ENCODE measurements around the gene CCNB1IP1. TPM values are rescaled to one million over a fixed set of nuclear protein-coding genes. Genes with fewer than 3 reads are reported as not detected.
"Not testable (repeated sequence)": the region's sequence is repeated elsewhere in the genome, so short reads cannot be mapped to it uniquely, and the experiment has no call there.

Gene CCNB1IP1, protein sequence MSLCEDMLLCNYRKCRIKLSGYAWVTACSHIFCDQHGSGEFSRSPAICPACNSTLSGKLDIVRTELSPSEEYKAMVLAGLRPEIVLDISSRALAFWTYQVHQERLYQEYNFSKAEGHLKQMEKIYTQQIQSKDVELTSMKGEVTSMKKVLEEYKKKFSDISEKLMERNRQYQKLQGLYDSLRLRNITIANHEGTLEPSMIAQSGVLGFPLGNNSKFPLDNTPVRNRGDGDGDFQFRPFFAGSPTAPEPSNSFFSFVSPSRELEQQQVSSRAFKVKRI
- total RNA-seq = 10 to 100 TPM; 39.3 to 43.4 TPM

DNA sequence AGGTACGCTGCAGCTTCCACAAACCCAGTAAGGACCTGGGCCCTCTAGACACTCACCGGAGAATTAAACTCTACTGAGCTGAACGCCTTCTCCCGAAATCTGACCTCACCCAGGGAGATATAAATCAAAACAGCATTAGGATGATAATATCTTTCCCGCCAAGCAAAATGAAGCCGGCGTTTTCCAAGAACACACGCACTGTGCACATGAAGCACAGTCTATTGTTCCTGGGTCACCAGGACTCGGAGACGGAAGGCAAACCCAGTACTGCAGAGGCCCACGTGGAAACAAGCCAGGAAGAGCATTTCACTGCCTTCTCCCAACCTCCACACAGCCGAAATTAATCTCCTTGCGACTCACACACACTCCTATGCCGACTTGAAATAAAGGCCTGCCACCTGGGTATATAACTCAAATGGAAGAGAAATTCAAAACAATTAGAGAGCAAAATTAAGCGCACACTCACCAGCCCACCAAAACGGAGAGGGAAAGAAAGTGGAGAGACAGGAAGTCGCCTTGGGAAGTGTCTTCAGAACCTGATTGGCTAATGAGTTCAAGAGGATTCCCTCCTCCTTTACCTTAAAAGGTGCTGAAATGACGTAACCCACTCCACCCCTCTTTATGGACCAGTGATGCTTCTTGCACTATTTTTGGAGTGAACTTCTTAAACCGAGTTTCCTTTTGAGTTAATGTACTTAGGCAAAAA lies at the start of gene CCNB1IP1:
TSS of gene CCNB1IP1 (minus strand) at position 492 of the 706 bp plus-strand sequence. CDS start 16,756 bp downstream, outside the sequence.
- Mint-ChIP-seq H3K27me3 (peaks cover 4% of the 10 kb centered on the region), H3K36me3 (ENCODE audit: low read depth) (peaks cover 21% of the 10 kb centered on the region), H3K4me3 (peak within 1 kb of the TSS; percentile 99), H3K4me1 (peaks cover 60% of the 10 kb centered on the region), H3K27ac (peak within 1 kb of the TSS; percentile 91), H3K9me3 (no peaks in the 10 kb centered on the region)
- ChIA-PET CTCF (interaction anchor here (0.8 to 2.8 kb wide), 7 partner anchors 9 to 358 kb away, joined by 3 to 29 read pairs (median 4); partner anchors contain the start of gene PARP2), POLR2A (interaction anchor here (0.9 to 9.5 kb wide), 9 partner anchors 9 to 351 kb away, joined by 3 to 144 read pairs (median 4); partner anchors contain the start of genes APEX1, PARP2, PIP4P1 and PNP)
- DNase-seq = peak; percentile 52

DNA sequence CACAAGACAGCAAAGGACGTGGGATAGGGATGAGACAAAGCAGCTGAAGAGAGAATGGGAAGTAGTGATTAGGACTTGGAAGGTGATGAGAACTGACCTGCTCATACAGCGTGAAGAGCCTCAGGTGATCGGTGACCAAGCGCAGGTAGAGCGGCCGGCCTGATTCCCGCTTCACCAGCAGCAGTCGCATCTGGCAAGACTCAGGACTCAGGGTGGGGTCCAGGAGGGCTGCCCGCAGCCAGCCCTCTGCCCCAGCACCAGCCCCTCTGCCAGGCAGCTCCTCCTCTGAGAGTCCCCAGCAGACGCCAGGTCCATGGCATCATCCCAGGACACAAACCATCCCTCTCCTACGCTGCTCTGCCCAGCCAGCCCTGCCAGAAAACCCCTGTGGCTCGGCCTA lies 49.4 kb upstream of the CCNB1IP1 start:
- CTCF ChIA-PET = interaction anchor here (1.2 kb wide), 1 partner anchor 28 kb away, joined by 3 read pairs; no protein-coding TSS in a partner anchor
- H3K27me3 Mint-ChIP-seq = no peaks in the 10 kb centered on the region
- no peaks in the 10 kb centered on the region for H3K4me1 Mint-ChIP-seq
- H3K36me3 Mint-ChIP-seq (ENCODE audit: low read depth) = peaks cover 83% of the 10 kb centered on the region
- POLR2A ChIA-PET = interaction anchor here (2.4 kb wide), 1 partner anchor 39 kb away, joined by 9 read pairs; the partner anchor contains the start of gene PARP2
- no peaks in the 10 kb centered on the region for H3K9me3 Mint-ChIP-seq
- H3K27ac Mint-ChIP-seq = no peak overlapping the region
- DNase-seq = no peak
- H3K4me3 Mint-ChIP-seq = no peak overlapping the region

GRCh38 chr14:20381341-20381740 lies 48.3 kb upstream of the CCNB1IP1 start:
- Mint-ChIP-seq H3K36me3 (ENCODE audit: low read depth) (peaks cover 82% of the 10 kb centered on the region), H3K27ac (no peak overlapping the region), H3K4me3 (no peak overlapping the region), H3K4me1 (no peaks in the 10 kb centered on the region), H3K9me3 (no peaks in the 10 kb centered on the region), H3K27me3 (no peaks in the 10 kb centered on the region)
- POLR2A ChIA-PET = interaction anchor here (2.4 kb wide), 1 partner anchor 37 kb away, joined by 9 read pairs; the partner anchor contains the start of gene PARP2
- CTCF ChIA-PET = interaction anchor here (1.0 to 1.2 kb wide), 2 partner anchors 27 to 34 kb away, joined by 3 read pairs; no protein-coding TSS in a partner anchor
- DNase-seq = no peak

DNA sequence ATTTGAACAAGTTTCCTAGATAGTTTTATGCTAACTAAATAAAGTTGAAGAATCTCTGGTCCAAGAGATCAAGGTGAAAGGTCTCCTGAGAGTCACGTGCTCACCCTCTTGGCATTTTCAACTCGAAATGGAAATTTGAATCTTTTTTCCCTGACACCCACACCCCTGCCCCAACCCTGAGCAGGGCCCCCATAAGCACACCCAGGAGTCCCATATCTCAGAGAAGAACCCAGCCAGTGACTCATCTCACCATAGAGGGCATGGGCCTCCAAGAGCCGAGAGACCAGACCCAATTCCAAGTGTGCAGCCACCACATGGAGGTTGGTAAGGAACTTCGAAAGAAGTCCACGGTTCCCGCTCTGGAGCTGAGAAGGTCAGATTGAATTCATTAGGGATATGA lies 47.6 kb upstream of the CCNB1IP1 start:
- no peaks in the 10 kb centered on the region for H3K4me1 Mint-ChIP-seq
- no peak for DNase-seq
- H3K9me3 Mint-ChIP-seq = no peaks in the 10 kb centered on the region
- H3K36me3 Mint-ChIP-seq (ENCODE audit: low read depth) = peaks cover 83% of the 10 kb centered on the region
- no peaks in the 10 kb centered on the region for H3K27me3 Mint-ChIP-seq
- no peak overlapping the region for H3K4me3 Mint-ChIP-seq
- POLR2A ChIA-PET = interaction anchor here (1.1 to 2.4 kb wide), 2 partner anchors 9 to 37 kb away, joined by 4 to 9 read pairs; partner anchors contain the start of gene PARP2
- CTCF ChIA-PET = interaction anchor here (1.0 kb wide), 1 partner anchor 35 kb away, joined by 3 read pairs; no protein-coding TSS in a partner anchor
- no peak overlapping the region for H3K27ac Mint-ChIP-seq

DNA sequence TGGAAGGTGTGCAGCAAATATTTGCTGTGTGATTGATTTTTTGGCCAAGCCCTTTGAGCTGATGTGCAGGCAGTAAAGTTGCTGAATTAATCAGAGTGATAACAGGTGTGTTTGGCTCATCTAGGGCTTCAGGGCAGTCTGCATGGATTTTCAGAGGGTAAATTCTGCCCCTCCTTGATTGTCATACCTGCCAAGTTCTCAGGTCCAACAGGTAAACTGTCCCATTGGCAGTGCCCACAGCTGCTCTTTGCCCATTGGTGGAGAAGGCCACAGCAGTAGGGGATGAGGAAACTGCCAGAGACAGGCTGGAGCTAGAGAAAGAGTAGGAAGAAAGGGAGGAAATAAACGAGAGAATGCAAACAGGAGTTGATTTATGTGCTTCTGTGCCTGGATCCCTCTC lies 46.7 kb upstream of the CCNB1IP1 start:
- peaks cover 84% of the 10 kb centered on the region for H3K36me3 Mint-ChIP-seq (ENCODE audit: low read depth)
- ChIA-PET POLR2A (interaction anchor here (0.9 to 1.1 kb wide), 2 partner anchors 8 to 90 kb away, joined by 3 to 4 read pairs; partner anchors contain the start of gene PNP), CTCF (no interaction called here)
- no peaks in the 10 kb centered on the region for H3K4me1 Mint-ChIP-seq
- H3K27ac Mint-ChIP-seq = no peak overlapping the region
- no peak for DNase-seq
- H3K9me3 Mint-ChIP-seq = no peaks in the 10 kb centered on the region
- no peaks in the 10 kb centered on the region for H3K27me3 Mint-ChIP-seq
- no peak overlapping the region for H3K4me3 Mint-ChIP-seq

DNA sequence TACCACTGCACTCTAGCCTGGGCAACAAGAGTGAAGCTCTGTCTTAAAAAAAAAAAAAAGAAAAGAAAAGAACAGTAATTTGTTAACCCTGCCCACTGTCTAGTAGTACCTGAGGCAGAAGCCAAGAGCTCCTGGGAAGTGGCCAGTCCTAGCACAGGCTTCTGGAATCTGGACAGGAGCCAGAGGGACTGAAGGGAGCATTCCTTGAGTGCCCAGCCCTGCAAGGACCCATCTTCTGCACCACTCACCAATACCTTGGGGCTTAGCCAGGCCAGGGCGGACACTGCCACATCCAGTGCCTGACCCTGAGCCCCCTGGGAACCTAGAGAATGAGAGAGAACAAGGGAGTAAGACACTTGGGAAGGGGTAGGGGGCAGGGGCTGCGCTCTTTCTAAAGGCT lies 44.1 kb upstream of the CCNB1IP1 start:
- Mint-ChIP-seq H3K27me3 (no peaks in the 10 kb centered on the region), H3K4me3 (no peak overlapping the region), H3K4me1 (peaks cover 4% of the 10 kb centered on the region), H3K36me3 (ENCODE audit: low read depth) (peaks cover 82% of the 10 kb centered on the region), H3K27ac (no peak overlapping the region), H3K9me3 (no peaks in the 10 kb centered on the region)
- CTCF ChIA-PET = interaction anchor here (1.5 kb wide), 1 partner anchor 38 kb away, joined by 3 read pairs; no protein-coding TSS in a partner anchor
- POLR2A ChIA-PET = interaction anchor here (1.3 kb wide), 1 partner anchor 34 kb away, joined by 4 read pairs; the partner anchor contains the start of gene PARP2
- no peak for DNase-seq

- Mint-ChIP-seq H3K27ac (no peak overlapping the region), H3K36me3 (ENCODE audit: low read depth) (peaks cover 84% of the 10 kb centered on the region), H3K4me1 (peaks cover 4% of the 10 kb centered on the region), H3K4me3 (no peak overlapping the region), H3K27me3 (no peaks in the 10 kb centered on the region), H3K9me3 (no peaks in the 10 kb centered on the region)
- ChIA-PET POLR2A (interaction anchor here (1.3 kb wide), 1 partner anchor 33 kb away, joined by 4 read pairs; the partner anchor contains the start of gene PARP2), CTCF (interaction anchor here (1.2 to 1.5 kb wide), 2 partner anchors 39 to 48 kb away, joined by 3 to 4 read pairs; no protein-coding TSS in a partner anchor)
- DNase-seq = no peak
Observed at GRCh38 chr14:20376071-20376588, 43.1 kb upstream of the CCNB1IP1 start.

- Mint-ChIP-seq H3K9me3 (no peaks in the 10 kb centered on the region), H3K4me3 (no peak overlapping the region), H3K4me1 (peaks cover 4% of the 10 kb centered on the region), H3K27me3 (no peaks in the 10 kb centered on the region), H3K27ac (no peak overlapping the region), H3K36me3 (ENCODE audit: low read depth) (peaks cover 84% of the 10 kb centered on the region)
- ChIA-PET CTCF (interaction anchor here (1.2 to 1.5 kb wide), 2 partner anchors 40 to 48 kb away, joined by 3 to 4 read pairs; no protein-coding TSS in a partner anchor), POLR2A (interaction anchor here (0.9 kb wide), 1 partner anchor 33 kb away, joined by 3 read pairs; the partner anchor contains the start of gene PARP2)
- DNase-seq = no peak
Observed at GRCh38 chr14:20375471-20375870, 42.4 kb upstream of the CCNB1IP1 start.

DNA sequence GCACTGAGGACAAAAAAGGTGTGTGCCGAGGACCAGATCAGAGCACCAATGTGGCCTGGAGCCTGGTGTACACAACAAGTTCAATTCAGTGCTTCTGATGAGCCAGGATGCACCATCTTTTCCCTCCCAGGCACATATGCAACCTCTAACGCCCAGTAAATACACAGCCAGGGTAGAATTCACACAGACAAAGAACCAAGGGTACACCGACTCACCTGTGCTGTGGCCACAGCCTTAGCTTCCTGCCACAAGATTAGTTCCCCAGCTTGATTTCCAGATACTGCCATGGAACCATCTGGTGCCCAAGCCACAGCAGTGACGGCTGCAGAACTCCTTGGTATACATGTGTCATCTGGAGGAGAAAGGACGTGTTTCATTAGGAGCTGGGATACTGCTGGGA lies 39.7 kb upstream of the CCNB1IP1 start:
- Mint-ChIP-seq H3K27me3 (no peaks in the 10 kb centered on the region), H3K27ac (no peak overlapping the region), H3K4me1 (peaks cover 14% of the 10 kb centered on the region), H3K9me3 (peaks cover 2% of the 10 kb centered on the region), H3K36me3 (ENCODE audit: low read depth) (peaks cover 87% of the 10 kb centered on the region), H3K4me3 (no peak overlapping the region)
- CTCF ChIA-PET = no interaction called here
- DNase-seq = no peak
- POLR2A ChIA-PET = no interaction called here

DNA sequence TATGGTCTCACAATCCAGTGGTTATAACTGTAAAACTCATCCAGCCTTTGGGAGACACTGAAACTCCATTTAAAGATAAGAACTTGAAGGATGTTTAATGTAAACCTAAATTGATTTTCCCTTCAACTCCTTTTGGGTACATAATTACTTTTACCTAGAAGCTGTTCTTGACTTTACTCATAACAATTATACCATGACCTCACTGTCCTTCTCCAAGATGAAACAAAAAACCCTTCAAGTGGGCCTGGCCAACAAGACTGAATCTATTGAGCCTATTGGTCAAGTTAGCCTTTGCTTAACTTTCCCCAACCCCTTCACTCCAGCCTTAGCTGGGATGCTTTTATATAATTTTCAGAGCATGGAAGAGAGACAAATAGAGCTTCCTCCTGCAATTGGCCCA lies 32.8 kb upstream of the CCNB1IP1 start:
- no peak for DNase-seq
- peaks cover 21% of the 10 kb centered on the region for H3K4me1 Mint-ChIP-seq
- ChIA-PET POLR2A (interaction anchor here (1.0 kb wide), 1 partner anchor 9 kb away, joined by 5 read pairs; no protein-coding TSS in a partner anchor), CTCF (interaction anchor here (1.1 kb wide), 1 partner anchor 38 kb away, joined by 3 read pairs; no protein-coding TSS in a partner anchor)
- H3K27ac Mint-ChIP-seq = no peak overlapping the region
- peaks cover 2% of the 10 kb centered on the region for H3K9me3 Mint-ChIP-seq
- H3K27me3 Mint-ChIP-seq = no peaks in the 10 kb centered on the region
- peaks cover 71% of the 10 kb centered on the region for H3K36me3 Mint-ChIP-seq (ENCODE audit: low read depth)
- no peak overlapping the region for H3K4me3 Mint-ChIP-seq

GRCh38 chr14:20358474-20358873 lies 25.4 kb upstream of the CCNB1IP1 start:
- CTCF ChIA-PET, H3K27me3 Mint-ChIP-seq, POLR2A ChIA-PET, H3K9me3 Mint-ChIP-seq, H3K4me3 Mint-ChIP-seq, H3K4me1 Mint-ChIP-seq, DNase-seq: not testable (repeated sequence)
- H3K36me3 Mint-ChIP-seq (ENCODE audit: low read depth) = peaks cover 66% of the 10 kb centered on the region
- peak overlapping the region; percentile 45 for H3K27ac Mint-ChIP-seq

DNA sequence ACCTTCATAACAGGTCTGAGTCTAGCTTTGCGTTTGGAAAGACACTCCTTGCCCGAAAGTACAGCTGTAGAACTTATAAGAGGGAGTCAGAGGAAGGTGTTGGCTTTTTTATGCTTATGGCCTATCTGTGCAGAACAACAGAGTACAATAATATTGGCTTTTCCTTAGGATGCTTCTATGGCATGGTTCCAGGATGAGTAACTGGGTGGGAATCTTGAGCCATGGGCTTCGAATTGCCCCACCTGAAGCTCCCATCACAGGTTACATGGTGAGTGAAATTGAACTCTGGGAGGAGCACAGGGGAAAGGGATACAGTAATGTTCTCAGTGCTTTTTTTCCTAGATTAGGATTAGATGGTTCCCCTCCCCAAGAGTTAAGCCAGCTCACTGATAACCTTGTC lies 23.3 kb upstream of the CCNB1IP1 start:
- H3K36me3 Mint-ChIP-seq (ENCODE audit: low read depth) = peaks cover 78% of the 10 kb centered on the region
- CTCF ChIA-PET = no interaction called here
- POLR2A ChIA-PET = interaction anchor here (0.5 to 4.6 kb wide), 3 partner anchors 9 to 38 kb away, joined by 3 to 28 read pairs (median 5); partner anchors contain the start of gene PARP2
- H3K4me3 Mint-ChIP-seq = no peak overlapping the region
- H3K27me3 Mint-ChIP-seq = no peaks in the 10 kb centered on the region
- peaks cover 5% of the 10 kb centered on the region for H3K4me1 Mint-ChIP-seq
- no peak for DNase-seq
- no peak overlapping the region for H3K27ac Mint-ChIP-seq
- H3K9me3 Mint-ChIP-seq = no peaks in the 10 kb centered on the region

Measured in activated CD4-positive, alpha-beta memory T cell treated with anti-CD3 and anti-CD28 coated beads, Interleukin-2, amount 10 ng/mL, durations not matched to agents 7 days and 5 days (primary cell).